IPS-NIHi7 (cell line): ENCODE data around the gene PLB1.

Experiments
- DNase-seq: peaks from one replicate; pipeline ENCODE4 v3.0.0; 2012; ENCODE audit warnings: mixed read lengths; ENCODE audit errors: extremely low spot score

PLB1 gene

DNA sequence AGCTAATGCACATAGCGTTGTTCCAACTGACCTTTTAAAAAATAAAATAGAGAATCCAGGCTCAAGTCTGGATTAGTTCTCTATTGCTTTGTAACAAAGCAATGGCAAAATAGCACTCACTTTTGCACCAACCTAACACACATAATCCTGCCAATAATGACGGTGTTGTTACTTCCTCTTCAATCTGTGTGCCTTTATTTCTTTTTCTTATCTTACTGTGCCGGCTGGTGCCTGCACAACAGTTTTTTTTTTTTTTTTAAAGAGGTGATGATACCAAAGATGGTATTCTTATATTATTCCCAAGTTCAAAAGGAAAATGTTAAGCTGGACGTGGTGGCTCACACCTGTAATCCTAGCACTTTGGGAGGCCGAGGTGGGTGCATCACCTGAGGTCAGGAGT lies 3.4 kb downstream of the PLB1 start:
- no peak for DNase-seq

GRCh38 chr2:28505361-28505760 lies 9.5 kb downstream of the PLB1 start:
- no peak for DNase-seq

GRCh38 chr2:28506112-28506910 lies 10.5 kb downstream of the PLB1 start:
- DNase-seq: no peak

DNA sequence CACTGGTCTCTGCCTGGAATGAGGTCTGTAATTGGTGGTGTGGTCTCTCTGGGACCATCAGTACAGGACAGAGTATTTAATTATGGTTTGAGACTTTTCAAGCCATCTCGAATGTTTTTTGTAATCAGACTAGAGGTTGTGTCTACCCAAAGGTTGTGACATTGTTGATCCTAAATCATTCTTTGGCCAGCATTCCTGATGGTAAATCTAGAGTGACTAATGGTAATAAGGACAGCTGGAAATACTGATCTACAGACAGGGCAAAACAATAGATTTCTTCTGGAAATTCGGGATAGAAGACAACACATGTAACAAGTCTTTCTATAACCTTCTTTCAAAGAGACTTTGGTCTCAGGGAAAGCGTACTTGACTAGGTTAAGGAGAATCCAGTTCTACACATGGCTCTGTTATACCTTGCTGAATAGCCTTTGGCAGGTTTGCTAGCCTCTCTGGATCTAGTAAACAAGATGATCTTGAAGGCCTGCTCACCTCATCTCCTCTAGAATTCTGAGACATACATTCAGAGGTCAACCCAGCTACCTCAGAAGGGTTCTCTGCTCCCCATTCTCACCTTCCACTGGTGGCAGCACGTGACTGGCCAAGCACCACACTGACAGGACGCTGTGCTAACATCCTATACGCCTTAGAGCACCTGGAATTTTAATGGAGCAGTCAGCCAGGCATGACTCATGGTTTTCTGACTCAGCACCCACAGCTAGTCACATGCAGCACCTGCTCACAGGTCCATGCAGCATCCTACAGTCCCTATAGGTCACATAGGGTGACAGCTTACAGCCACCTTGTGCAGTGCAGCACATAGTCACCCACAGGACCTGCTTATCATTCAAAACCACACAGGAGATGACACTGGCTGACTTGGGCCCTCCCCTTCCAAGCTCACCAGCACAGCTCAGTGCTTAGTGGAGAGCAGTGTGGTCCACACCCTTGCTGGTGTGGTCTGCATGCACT lies 12.2 kb downstream of the PLB1 start:
- DNase-seq: peak; percentile 25

DNA sequence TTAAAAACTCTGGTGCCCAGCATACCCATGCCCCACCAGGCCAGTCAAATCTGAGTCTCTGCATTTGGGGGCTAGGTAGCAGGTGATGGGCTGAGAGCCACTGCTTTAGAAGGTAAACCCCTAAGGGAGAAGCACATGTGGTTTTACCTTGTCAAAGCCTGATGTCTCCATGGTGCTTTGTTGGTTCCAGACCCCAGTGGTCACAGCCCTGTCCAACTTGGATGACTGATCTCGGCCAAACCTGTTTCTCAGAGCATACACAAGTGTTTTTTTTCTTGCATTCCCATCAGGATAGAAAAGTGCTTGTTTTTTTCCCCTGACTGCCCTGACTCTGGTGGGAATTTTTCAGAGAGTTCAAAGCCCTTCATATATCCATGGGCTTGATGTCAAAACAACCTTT lies 13.5 kb downstream of the PLB1 start:
- no peak for DNase-seq

DNA sequence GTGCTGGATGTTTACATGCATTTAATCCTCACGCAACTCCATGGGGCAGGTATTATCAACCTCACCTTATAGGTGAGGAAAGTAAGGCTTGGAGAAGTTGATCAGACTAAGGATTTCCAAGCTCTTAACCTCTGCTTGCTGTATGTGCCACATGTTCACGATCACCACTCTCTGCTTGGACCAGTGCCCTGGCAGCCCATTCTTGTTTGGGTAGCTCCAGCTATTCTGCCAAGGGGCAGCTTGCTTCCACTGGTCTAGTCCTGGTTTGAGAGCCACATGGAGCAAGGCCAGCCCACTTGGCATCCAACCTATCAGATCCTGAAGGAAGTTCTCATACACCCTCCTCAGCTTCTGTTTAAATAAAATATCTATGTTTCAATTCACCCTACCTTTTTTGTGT lies 14.3 kb downstream of the PLB1 start:
- no peak for DNase-seq

DNA sequence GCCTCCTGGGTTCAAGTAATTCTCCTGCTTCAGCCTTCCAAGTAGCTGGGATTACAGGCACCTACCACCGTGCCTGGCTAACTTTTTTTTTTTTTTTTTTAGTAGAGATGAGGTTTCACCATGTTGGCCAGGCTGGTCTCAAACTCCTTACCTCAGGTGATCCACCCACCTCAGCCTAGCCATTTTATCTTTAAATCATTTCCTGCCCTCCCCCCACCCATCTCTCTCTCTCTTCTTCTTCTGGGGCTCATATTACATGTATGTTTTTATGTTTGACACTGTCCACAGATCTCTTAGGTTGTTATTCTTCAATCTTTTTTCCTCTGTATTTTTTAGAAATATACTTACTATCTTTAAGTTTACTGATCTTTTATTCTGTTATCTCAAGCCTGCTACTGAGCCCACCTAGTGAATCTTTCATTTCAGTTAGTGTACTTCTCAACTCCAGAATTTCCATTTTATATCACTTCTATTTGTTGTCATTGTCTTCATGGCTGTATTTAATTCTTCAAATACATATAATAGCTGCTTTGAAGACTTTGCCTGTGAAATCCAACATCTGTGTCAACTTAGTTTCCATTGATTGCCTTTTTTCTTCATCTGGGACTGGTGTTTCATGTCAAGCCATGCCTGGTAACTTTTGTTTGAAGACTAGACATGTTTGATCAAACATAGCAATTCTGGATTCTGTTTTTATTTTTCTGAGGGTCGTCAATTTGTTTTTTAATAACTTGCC lies 16.2 kb downstream of the PLB1 start:
- DNase-seq: no peak

DNA sequence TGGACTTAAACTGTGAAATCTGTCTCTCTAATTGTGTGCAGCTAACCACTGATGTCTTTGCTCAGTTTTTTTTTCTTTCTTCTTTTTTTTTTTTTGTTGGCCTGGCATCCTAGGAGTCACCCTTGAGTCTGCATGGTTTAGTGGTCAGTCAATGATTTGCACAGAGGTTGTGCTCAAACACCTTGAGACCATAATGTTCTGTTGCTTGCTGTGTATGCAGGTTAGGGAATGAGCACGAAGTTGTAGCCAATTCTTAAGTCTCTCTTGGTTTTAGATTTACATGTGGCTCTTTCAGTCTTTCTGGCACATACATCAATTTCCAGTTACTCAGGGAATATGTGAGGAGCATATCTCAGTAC lies 16.7 kb downstream of the PLB1 start:
- DNase-seq: no peak

- no peak for DNase-seq
These were observed 17.2 kb downstream of the PLB1 start for GRCh38 chr2:28513097-28513496.

DNA sequence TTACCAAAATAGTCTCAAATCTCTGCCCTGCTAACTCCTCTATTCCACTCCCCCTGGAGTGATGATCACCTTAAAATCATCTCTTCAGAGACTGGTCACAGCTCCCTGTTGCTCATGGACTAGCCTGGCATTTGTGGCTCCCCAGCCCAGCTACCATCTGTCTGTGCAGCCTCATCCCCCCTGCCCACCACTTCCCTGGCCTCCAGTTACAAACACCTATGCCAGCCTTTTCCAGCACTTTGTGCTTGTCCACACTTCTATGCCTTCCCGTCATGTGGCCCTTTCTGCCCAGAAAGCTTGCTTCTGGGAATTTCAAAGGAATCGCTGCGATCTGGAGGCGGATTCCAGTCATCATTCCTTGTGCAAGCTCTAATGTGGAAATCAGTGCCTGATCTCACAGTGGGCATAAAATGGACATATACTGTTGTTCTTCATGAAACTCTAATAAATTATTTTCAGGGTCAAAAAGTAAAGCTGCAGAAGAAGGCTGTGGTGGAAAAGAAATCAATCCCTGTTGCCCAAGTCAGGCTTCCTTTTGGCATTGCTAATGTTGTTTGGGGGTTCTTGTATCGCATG lies 19.4 kb downstream of the PLB1 start:
- no peak for DNase-seq

DNA sequence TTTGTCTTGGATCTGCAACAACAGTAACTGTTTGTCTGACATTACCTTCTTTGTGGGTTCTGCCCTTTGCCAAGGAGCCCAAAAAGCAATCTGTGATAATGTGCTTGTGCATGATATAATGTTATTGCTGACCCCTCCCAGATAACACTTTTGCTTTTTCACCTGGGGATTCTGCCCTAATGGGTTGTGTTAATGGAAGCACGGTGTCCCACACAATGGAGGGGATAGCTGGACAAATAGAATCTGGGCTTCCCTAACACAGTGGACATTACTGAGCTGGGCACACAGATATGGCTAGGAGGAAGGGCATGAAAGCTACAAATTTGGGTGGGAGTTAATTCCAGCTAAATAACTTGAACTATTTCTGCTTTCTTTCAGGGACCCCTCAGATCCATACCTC lies 20.6 kb downstream of the PLB1 start:
- DNase-seq: no peak

DNA sequence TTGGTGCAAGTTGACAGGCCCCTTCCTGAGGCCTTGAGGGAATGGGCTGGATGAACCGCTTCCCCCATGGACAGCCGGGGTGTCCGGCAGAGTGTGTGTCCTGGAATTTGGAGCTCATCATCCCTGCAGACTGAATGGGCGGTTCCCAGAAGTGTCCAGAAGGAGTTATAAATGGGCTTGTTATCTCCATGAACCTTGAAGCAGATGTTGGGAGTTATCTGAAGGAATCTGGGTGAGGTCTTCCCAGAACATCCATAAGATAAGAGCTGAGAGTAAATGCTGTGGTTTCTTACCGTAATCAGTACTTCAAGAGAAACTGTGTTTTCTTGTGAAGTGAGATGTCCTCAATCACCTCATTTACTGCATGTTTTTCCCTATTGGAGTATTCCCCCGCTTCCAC lies 21.1 kb downstream of the PLB1 start:
- DNase-seq: no peak

- DNase-seq: no peak
These were observed 25.8 kb downstream of the PLB1 start for GRCh38 chr2:28521663-28522062.

DNA sequence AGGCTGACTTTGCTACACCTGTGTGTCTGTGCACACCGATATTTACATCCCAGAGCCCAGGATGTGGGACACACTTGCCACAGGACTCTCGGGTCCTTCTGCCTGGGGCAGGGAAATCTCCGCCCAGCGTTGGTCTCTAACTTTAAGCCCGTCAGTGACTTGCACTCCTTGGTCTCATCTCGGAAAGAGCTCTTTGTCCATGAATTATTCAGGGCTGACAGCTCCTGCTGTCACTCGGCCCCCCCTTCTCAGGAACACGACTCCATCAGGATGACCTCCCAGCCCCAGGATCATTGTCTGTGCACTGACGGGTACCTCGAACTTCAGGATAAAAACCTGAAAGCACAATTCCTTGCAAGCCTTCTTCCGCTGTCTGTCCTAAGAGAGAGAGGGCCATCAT lies 26.6 kb downstream of the PLB1 start:
- DNase-seq: no peak

GRCh38 chr2:28523902-28524301 lies 28.0 kb downstream of the PLB1 start:
- no peak for DNase-seq

DNA sequence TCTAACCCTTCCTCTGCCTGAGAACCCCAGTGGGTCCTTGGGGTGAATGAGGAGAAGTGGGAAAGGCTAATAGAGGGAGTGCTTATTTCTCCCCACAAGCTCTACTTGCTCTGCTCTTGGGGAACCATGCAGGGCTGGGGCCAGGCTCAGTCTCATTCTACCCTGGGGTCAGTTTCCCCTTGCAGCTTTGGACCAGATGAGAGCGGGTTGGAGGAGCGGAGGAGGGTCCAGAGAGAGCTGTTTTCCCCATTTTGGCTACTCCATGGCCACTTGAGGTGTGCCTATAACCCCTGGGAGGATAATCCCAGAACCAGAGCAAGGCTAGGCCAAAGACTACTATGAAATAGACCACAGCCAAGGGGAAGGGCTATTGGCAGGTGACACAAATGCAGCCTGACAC lies 29.6 kb downstream of the PLB1 start:
- DNase-seq: no peak

GRCh38 chr2:28526527-28527132 lies 30.8 kb downstream of the PLB1 start:
- no peak for DNase-seq

GRCh38 chr2:28527196-28527595 lies 31.3 kb downstream of the PLB1 start:
- DNase-seq: peak; percentile 47

DNA sequence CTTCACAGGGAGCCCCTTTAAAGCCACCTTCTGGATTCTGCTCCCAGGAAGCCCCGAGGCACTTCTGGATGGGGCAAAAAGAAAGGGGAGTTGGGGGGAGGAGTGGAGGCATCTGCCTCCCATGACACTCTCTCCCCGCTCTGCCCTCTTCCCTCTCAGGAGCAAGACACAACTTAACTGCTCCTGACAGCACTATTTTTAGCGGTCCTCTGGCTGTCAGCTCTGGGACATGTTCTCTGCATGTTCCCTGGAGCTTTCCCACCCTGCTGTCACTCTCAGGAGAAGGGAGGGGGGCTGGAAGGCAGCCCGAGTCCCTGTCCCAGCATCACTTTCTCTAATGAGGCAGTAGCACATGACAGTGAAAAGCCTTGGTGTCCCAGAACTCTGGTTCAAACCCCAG lies 32.3 kb downstream of the PLB1 start:
- no peak for DNase-seq

- no peak for DNase-seq
These were observed 34.9 kb downstream of the PLB1 start for GRCh38 chr2:28530782-28531181.

DNA sequence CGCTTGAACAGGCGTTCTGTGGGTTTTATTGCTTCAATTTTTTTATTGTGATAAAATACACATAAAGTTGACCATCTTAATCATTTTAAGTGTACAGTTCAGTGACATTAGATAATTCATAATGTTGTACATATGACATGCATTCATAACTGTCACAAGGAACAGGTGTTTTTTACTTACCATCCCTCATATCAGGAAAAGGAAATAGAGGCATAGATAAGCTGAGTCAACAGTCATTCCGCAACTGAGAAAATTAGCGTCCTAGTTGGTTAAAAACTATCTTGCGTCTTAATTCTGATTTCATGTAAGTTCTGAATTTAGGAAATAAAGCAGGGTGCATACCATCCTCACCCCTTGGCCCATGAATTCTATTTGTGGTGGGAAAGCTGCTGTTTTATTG lies 36.5 kb downstream of the PLB1 start:
- no peak for DNase-seq
